ENCODE data around the gene IRX4.
"Not testable (repeated sequence)": the region's sequence is repeated elsewhere in the genome, so short reads cannot be mapped to it uniquely, and the experiment has no call there.

IRX4 gene

GRCh38 chr5:1853531-1853930 lies 29.2 kb downstream of the IRX4 start:
- no peak overlapping the region for H3K27ac ChIP-seq (ENCODE audit: low read depth, low read length, severe bottlenecking)
- H3K9me3 ChIP-seq (ENCODE audit: control insufficient read depth, low read length) = no peaks in the 10 kb centered on the region
- 85% methylated on average over 5 to 8 of the region's 8 CpGs for WGBS, 2 experiments (ENCODE audit: insufficient coverage in 2 of 2)
- H3K4me1 ChIP-seq (ENCODE audit: control insufficient read depth, insufficient read depth, low read length, poor library complexity, severe bottlenecking) = peaks cover 11% of the 10 kb centered on the region
- H3K4me3 ChIP-seq (ENCODE audit: extremely low read depth, insufficient read depth, low read length, poor library complexity, severe bottlenecking) = no peak overlapping the region
- H3K36me3 ChIP-seq (ENCODE audit: control insufficient read depth, insufficient read depth, low read length) = no peaks in the 10 kb centered on the region

- Histone ChIP-seq H3K36me3 (ENCODE audit: control insufficient read depth, insufficient read depth, low read length) (no peaks in the 10 kb centered on the region), H3K4me3 (ENCODE audit: extremely low read depth, insufficient read depth, low read length, poor library complexity, severe bottlenecking) (no peak overlapping the region), H3K27ac (ENCODE audit: low read depth, low read length, severe bottlenecking) (no peak overlapping the region), H3K4me1 (ENCODE audit: control insufficient read depth, insufficient read depth, low read length, poor library complexity, severe bottlenecking) (peaks cover 11% of the 10 kb centered on the region), H3K9me3 (ENCODE audit: control insufficient read depth, low read length) (no peaks in the 10 kb centered on the region)
- 78 to 92% methylated on average over 15 of the region's 23 CpGs for WGBS, 2 experiments (ENCODE audit: insufficient coverage in 2 of 2)
Observed at GRCh38 chr5:1852324-1852947, 30.3 kb downstream of the IRX4 start.

GRCh38 chr5:1851290-1851934 lies 31.3 kb downstream of the IRX4 start:
- Histone ChIP-seq H3K4me1 (ENCODE audit: control insufficient read depth, insufficient read depth, low read length, poor library complexity, severe bottlenecking) (peaks cover 11% of the 10 kb centered on the region), H3K36me3 (ENCODE audit: control insufficient read depth, insufficient read depth, low read length) (no peaks in the 10 kb centered on the region), H3K9me3 (ENCODE audit: control insufficient read depth, low read length) (no peaks in the 10 kb centered on the region), H3K27ac (ENCODE audit: low read depth, low read length, severe bottlenecking) (no peak overlapping the region), H3K4me3 (ENCODE audit: extremely low read depth, insufficient read depth, low read length, poor library complexity, severe bottlenecking) (peak overlapping the region; percentile 16)
- WGBS, 2 experiments (ENCODE audit: insufficient coverage in 2 of 2) = 14 to 15% methylated on average over 20 to 25 of the region's 34 CpGs

GRCh38 chr5:1850324-1851154 lies 32.2 kb downstream of the IRX4 start:
- no peak overlapping the region for H3K27ac ChIP-seq (ENCODE audit: low read depth, low read length, severe bottlenecking)
- H3K4me1 ChIP-seq (ENCODE audit: control insufficient read depth, insufficient read depth, low read length, poor library complexity, severe bottlenecking) = peaks cover 11% of the 10 kb centered on the region
- no peaks in the 10 kb centered on the region for H3K36me3 ChIP-seq (ENCODE audit: control insufficient read depth, insufficient read depth, low read length)
- WGBS, 2 experiments (ENCODE audit: insufficient coverage in 2 of 2) = 76 to 88% methylated on average over 20 to 27 of the region's 29 CpGs
- H3K4me3 ChIP-seq (ENCODE audit: extremely low read depth, insufficient read depth, low read length, poor library complexity, severe bottlenecking) = no peak overlapping the region
- H3K9me3 ChIP-seq (ENCODE audit: control insufficient read depth, low read length) = no peaks in the 10 kb centered on the region

- WGBS, 2 experiments (ENCODE audit: insufficient coverage in 2 of 2) = 83 to 88% methylated on average over 9 of the region's 9 CpGs
- H3K9me3 ChIP-seq (ENCODE audit: control insufficient read depth, low read length) = no peaks in the 10 kb centered on the region
- no peaks in the 10 kb centered on the region for H3K36me3 ChIP-seq (ENCODE audit: control insufficient read depth, insufficient read depth, low read length)
- H3K27ac ChIP-seq (ENCODE audit: low read depth, low read length, severe bottlenecking) = no peak overlapping the region
- H3K4me3 ChIP-seq (ENCODE audit: extremely low read depth, insufficient read depth, low read length, poor library complexity, severe bottlenecking) = no peak overlapping the region
- peaks cover 11% of the 10 kb centered on the region for H3K4me1 ChIP-seq (ENCODE audit: control insufficient read depth, insufficient read depth, low read length, poor library complexity, severe bottlenecking)
Observed at GRCh38 chr5:1847611-1848010, 35.1 kb downstream of the IRX4 start.

GRCh38 chr5:1847056-1847455 lies 35.7 kb downstream of the IRX4 start:
- H3K4me3 ChIP-seq (ENCODE audit: extremely low read depth, insufficient read depth, low read length, poor library complexity, severe bottlenecking) = no peak overlapping the region

GRCh38 chr5:1846583-1846982 lies 36.1 kb downstream of the IRX4 start:
- 85 to 88% methylated on average over 13 of the region's 13 CpGs for WGBS, 2 experiments (ENCODE audit: insufficient coverage in 2 of 2)
- Histone ChIP-seq H3K4me3 (ENCODE audit: extremely low read depth, insufficient read depth, low read length, poor library complexity, severe bottlenecking) (no peak overlapping the region), H3K36me3 (ENCODE audit: control insufficient read depth, insufficient read depth, low read length) (no peaks in the 10 kb centered on the region)

More at GRCh38 chr5:1847056-1847455, 35.7 kb downstream of the IRX4 start:
- Histone ChIP-seq H3K4me1 (ENCODE audit: control insufficient read depth, insufficient read depth, low read length, poor library complexity, severe bottlenecking) (peaks cover 11% of the 10 kb centered on the region), H3K27ac (ENCODE audit: low read depth, low read length, severe bottlenecking) (no peak overlapping the region), H3K9me3 (ENCODE audit: control insufficient read depth, low read length) (no peaks in the 10 kb centered on the region), H3K36me3 (ENCODE audit: control insufficient read depth, insufficient read depth, low read length) (no peaks in the 10 kb centered on the region)
- WGBS, 2 experiments (ENCODE audit: insufficient coverage in 2 of 2) = 86 to 93% methylated on average over 6 to 8 of the region's 10 CpGs

GRCh38 chr5:1845696-1846095 lies 37.0 kb downstream of the IRX4 start:
- Histone ChIP-seq H3K9me3 (ENCODE audit: control insufficient read depth, low read length) (no peaks in the 10 kb centered on the region), H3K27ac (ENCODE audit: low read depth, low read length, severe bottlenecking) (no peak overlapping the region), H3K36me3 (ENCODE audit: control insufficient read depth, insufficient read depth, low read length) (no peaks in the 10 kb centered on the region), H3K4me1 (ENCODE audit: control insufficient read depth, insufficient read depth, low read length, poor library complexity, severe bottlenecking) (peaks cover 2% of the 10 kb centered on the region), H3K4me3 (ENCODE audit: extremely low read depth, insufficient read depth, low read length, poor library complexity, severe bottlenecking) (no peak overlapping the region)
- WGBS, 2 experiments (ENCODE audit: insufficient coverage in 2 of 2) = 90 to 92% methylated on average over 1 of the region's 1 CpG

More at GRCh38 chr5:1846583-1846982, 36.1 kb downstream of the IRX4 start:
- no peak overlapping the region for H3K27ac ChIP-seq (ENCODE audit: low read depth, low read length, severe bottlenecking)
- H3K9me3 ChIP-seq (ENCODE audit: control insufficient read depth, low read length) = no peaks in the 10 kb centered on the region
- H3K4me1 ChIP-seq (ENCODE audit: control insufficient read depth, insufficient read depth, low read length, poor library complexity, severe bottlenecking) = peaks cover 10% of the 10 kb centered on the region

- 94 to 95% methylated on average over 5 of the region's 5 CpGs for WGBS, 2 experiments (ENCODE audit: insufficient coverage in 2 of 2)
- Histone ChIP-seq H3K4me1 (ENCODE audit: control insufficient read depth, insufficient read depth, low read length, poor library complexity, severe bottlenecking) (no peaks in the 10 kb centered on the region), H3K36me3 (ENCODE audit: control insufficient read depth, insufficient read depth, low read length) (no peaks in the 10 kb centered on the region), H3K27ac (ENCODE audit: low read depth, low read length, severe bottlenecking) (no peak overlapping the region), H3K9me3 (ENCODE audit: control insufficient read depth, low read length) (no peaks in the 10 kb centered on the region), H3K4me3 (ENCODE audit: extremely low read depth, insufficient read depth, low read length, poor library complexity, severe bottlenecking) (no peak overlapping the region)
Observed at GRCh38 chr5:1844708-1845436, 37.9 kb downstream of the IRX4 start.

GRCh38 chr5:1843761-1844160 lies 39.0 kb downstream of the IRX4 start:
- not testable (repeated sequence) for H3K9me3 ChIP-seq (ENCODE audit: control insufficient read depth, low read length); H3K36me3 ChIP-seq (ENCODE audit: control insufficient read depth, insufficient read depth, low read length); H3K27ac ChIP-seq (ENCODE audit: low read depth, low read length, severe bottlenecking); H3K4me3 ChIP-seq (ENCODE audit: extremely low read depth, insufficient read depth, low read length, poor library complexity, severe bottlenecking); H3K4me1 ChIP-seq (ENCODE audit: control insufficient read depth, insufficient read depth, low read length, poor library complexity, severe bottlenecking)
- 80 to 83% methylated on average over 7 of the region's 10 CpGs for WGBS, 2 experiments (ENCODE audit: insufficient coverage in 2 of 2)
